GM19468 (cell line): ENCODE data around the gene CD9.
"Not testable (repeated sequence)": the region's sequence is repeated elsewhere in the genome, so short reads cannot be mapped to it uniquely, and the experiment has no call there.

Experiments used
- ATAC-seq: cut with Tn5 transposase; IDR thresholded peaks from one replicate; pipeline ENCODE4 v1.9.1; 2021; ENCODE audit warnings: mild to moderate bottlenecking, moderate library complexity, moderate number of reproducible peaks; ENCODE audit not compliant: unreplicated experiment; ENCODE audit errors: extremely low read depth

CD9 gene

GRCh38 chr12:6200256-6201212 lies at the start of gene CD9:
Gene CD9, plus strand, starts transcription at chr12:6200400. Its CDS starts 100 bp downstream, at chr12:6200500.
- ATAC-seq: no peak

GRCh38 chr12:6154730-6155459 lies 45.3 kb upstream of the CD9 start:
- ATAC-seq: no peak

GRCh38 chr12:6157482-6157881 lies 42.7 kb upstream of the CD9 start:
- ATAC-seq: no peak

GRCh38 chr12:6158255-6158654 lies 41.9 kb upstream of the CD9 start:
- ATAC-seq: no peak

GRCh38 chr12:6158749-6159148 lies 41.5 kb upstream of the CD9 start:
- ATAC-seq: no peak

GRCh38 chr12:6159166-6160011 lies 40.8 kb upstream of the CD9 start:
- not testable (repeated sequence) for ATAC-seq

- ATAC-seq: not testable (repeated sequence)
Measured at GRCh38 chr12:6160049-6160649, 40.1 kb upstream of the CD9 start.

GRCh38 chr12:6161124-6161882 lies 38.9 kb upstream of the CD9 start:
- no peak for ATAC-seq

- ATAC-seq: no peak
Measured at GRCh38 chr12:6163416-6164060, 36.7 kb upstream of the CD9 start.

- no peak for ATAC-seq
Measured at GRCh38 chr12:6165395-6165794, 34.8 kb upstream of the CD9 start.

- no peak for ATAC-seq
Measured at GRCh38 chr12:6166808-6167207, 33.4 kb upstream of the CD9 start.

- no peak for ATAC-seq
Measured at GRCh38 chr12:6167327-6168280, 32.6 kb upstream of the CD9 start.

- no peak for ATAC-seq
Measured at GRCh38 chr12:6171409-6172015, 28.7 kb upstream of the CD9 start.

- no peak for ATAC-seq
Measured at GRCh38 chr12:6172086-6172485, 28.1 kb upstream of the CD9 start.

- ATAC-seq: no peak
Measured at GRCh38 chr12:6172862-6173261, 27.3 kb upstream of the CD9 start.

GRCh38 chr12:6177642-6178358 lies 22.4 kb upstream of the CD9 start:
- no peak for ATAC-seq
